Kidney epithelial cell (primary cell): ENCODE results near the gene RCAN2. TPM values are rescaled to one million over a fixed set of nuclear protein-coding genes. Genes with fewer than 3 reads are reported as not detected.

Experiments used
- DNase-seq: peaks from one replicate; pipeline ENCODE4 v3.0.0-alpha.2; 2010; ENCODE audit warnings: low read depth
- H3K27me3 ChIP-seq: 2 replicates; pipeline ENCODE4 v1.6.0; 2011; ENCODE audit warnings: low read length; ENCODE audit not compliant: control insufficient read depth, insufficient read depth
- H3K36me3 ChIP-seq: 2 replicates; pipeline ENCODE4 v1.5.1; 2011; ENCODE audit warnings: low read length; ENCODE audit not compliant: control insufficient read depth, insufficient read depth
- H3K4me3 ChIP-seq: 2 replicates; pipeline ENCODE4 v1.5.1; 2011; ENCODE audit warnings: low read depth, mild to moderate bottlenecking, control low read depth, low read length
- total RNA-seq: library from RNA; depleted of rRNA; stranded (reverse); fragments of >200 nt; gene quantifications from 2 replicates; pipeline ENCODE4 v1.2.3, GENCODE V29; 2015
- TF ChIP-seq, protein P1 (sequence below): IDR thresholded peaks from 2 replicates; pipeline ENCODE4 v1.5.1; 2011; ENCODE audit warnings: mild to moderate bottlenecking, moderate library complexity, low read length, control low read depth, inconsistent platforms; ENCODE audit not compliant: insufficient read depth, poor library complexity, severe bottlenecking

RCAN2 gene
- total RNA-seq, 1 donor from 2014 or later = 6.2 TPM

DNA sequence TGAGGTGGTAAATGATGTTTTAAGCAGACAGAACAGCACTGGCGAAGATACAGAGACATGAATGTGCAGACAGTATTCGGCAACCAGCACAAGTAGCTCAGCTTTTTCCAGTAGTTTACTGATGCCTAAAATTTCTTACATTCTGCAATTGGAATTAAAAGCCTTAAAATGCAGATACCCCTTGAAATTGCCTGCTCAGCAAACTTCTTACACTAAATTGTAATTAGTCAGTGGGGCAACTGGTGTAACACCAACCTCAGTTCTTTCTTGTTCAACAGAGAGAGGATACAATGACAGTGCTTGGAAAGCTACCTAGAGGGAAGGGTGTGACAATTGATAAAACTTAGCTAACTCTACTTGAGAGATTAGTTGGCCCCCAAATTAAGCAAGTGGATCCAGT is 199.4 kb downstream of the RCAN2 start:
- H3K27me3 ChIP-seq = no peaks in the 10 kb centered on the region

DNA sequence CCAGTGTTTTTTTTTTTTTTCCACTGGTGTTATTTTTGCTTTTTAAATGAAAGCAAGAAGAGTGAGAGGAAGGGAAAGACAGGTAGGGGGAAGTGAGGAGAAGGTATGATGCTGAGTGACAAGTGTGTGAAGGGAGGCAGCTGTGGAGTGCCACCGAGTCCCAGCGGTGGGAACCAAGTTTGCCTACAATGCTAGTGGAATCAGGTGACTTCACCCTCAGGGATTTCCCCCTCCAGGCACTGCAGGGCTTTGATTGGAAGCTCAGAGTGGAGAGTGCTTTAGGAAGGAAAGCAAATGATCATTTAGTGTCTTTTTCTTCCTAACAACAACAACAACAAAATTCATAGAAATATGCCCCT is 200.0 kb downstream of the RCAN2 start:
- Histone ChIP-seq H3K36me3 (no peaks in the 10 kb centered on the region), H3K4me3 (no peak overlapping the region), H3K27me3 (no peaks in the 10 kb centered on the region)
- TF ChIP-seq, protein P1, sequence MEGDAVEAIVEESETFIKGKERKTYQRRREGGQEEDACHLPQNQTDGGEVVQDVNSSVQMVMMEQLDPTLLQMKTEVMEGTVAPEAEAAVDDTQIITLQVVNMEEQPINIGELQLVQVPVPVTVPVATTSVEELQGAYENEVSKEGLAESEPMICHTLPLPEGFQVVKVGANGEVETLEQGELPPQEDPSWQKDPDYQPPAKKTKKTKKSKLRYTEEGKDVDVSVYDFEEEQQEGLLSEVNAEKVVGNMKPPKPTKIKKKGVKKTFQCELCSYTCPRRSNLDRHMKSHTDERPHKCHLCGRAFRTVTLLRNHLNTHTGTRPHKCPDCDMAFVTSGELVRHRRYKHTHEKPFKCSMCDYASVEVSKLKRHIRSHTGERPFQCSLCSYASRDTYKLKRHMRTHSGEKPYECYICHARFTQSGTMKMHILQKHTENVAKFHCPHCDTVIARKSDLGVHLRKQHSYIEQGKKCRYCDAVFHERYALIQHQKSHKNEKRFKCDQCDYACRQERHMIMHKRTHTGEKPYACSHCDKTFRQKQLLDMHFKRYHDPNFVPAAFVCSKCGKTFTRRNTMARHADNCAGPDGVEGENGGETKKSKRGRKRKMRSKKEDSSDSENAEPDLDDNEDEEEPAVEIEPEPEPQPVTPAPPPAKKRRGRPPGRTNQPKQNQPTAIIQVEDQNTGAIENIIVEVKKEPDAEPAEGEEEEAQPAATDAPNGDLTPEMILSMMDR = no peak
- DNase-seq = no peak

More for the DNA sequence above, 199.4 kb downstream of the RCAN2 start:
- TF ChIP-seq, protein P1 = no peak
- no peak for DNase-seq
- no peak overlapping the region for H3K4me3 ChIP-seq
- no peaks in the 10 kb centered on the region for H3K36me3 ChIP-seq

DNA sequence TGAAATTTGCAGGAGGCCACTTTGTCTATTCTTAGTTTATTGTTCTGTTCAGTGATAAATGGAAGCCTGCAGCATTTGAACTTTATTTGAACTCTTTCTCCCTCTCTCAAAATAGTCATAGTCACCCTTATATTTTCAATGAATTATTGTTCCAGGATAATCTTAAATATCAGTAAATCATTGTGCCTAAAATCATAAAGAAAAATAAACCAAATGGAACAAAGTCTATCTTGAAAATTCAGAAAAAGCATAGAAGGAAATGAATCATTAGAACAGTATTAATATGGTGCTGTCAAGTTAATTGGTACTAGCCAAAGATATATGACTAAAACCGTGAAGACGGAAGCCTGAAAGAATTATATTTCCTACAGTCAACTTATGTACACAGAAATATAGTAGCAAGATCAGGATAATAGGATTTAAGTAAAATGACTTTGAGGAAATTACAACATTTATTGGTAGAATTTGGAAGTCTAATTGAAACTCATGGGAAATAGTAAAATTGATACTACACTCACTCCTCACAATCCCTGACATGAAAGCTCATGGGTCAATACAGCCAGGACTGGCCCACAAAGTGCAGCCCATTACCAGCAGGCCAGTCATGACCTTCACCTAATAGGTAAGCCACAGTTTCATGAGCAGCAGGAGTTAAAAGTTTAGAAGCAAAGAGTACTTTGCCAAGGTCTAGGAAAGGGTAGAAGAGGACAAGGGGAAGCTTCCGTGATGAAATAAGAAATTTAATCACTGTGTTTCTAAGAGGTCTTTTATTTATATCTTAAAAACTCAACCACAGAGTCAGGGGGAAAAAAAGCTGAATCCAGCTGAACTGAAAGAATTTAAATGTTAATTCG is 200.6 kb downstream of the RCAN2 start:
- Histone ChIP-seq H3K4me3 (no peak overlapping the region), H3K36me3 (no peaks in the 10 kb centered on the region), H3K27me3 (no peaks in the 10 kb centered on the region)
- no peak for DNase-seq
- TF ChIP-seq, protein P1 = no peak

DNA sequence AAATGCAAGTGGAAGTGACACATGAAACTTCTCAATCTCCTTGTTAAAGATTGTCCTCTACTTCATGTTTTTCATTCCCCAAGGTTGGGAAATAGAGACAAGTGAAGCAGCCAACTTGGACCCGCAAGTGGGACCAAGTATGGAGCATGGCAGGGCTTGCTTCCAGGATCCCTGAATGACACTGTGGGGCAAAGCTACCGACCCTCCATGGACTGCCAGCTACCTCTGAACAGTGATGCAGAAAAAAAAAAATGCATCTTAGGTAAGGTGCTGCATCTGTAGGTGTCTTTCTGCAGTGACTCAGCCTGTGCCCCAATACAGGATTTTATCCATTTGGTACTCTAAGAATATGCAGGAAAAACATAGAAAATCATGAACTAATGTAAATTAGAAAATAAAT is 201.4 kb downstream of the RCAN2 start:
- no peaks in the 10 kb centered on the region for H3K36me3 ChIP-seq
- TF ChIP-seq, protein P1 = no peak
- no peaks in the 10 kb centered on the region for H3K27me3 ChIP-seq
- H3K4me3 ChIP-seq = no peak overlapping the region
- no peak for DNase-seq

DNA sequence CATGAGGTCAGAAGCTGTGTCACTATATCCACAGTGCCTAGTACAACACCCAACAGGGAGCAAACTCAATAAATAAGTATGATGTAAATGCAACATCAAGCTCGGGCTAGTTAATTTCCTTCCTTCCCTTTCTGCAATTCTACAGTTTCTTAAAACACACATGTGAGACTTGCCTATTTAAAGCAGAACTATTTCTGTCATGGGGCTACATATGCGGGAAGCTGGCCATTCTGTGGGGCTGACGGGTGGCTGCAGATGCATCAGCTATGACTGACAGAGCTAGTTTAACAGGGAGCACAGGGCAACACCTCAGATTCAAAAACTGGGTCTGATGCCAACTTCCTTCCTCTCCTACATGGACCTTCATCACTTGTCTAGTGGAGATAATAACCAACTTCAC is 202.4 kb downstream of the RCAN2 start:
- Histone ChIP-seq H3K27me3 (no peaks in the 10 kb centered on the region), H3K36me3 (no peaks in the 10 kb centered on the region), H3K4me3 (no peak overlapping the region)
- TF ChIP-seq, protein P1 = no peak
- no peak for DNase-seq

DNA sequence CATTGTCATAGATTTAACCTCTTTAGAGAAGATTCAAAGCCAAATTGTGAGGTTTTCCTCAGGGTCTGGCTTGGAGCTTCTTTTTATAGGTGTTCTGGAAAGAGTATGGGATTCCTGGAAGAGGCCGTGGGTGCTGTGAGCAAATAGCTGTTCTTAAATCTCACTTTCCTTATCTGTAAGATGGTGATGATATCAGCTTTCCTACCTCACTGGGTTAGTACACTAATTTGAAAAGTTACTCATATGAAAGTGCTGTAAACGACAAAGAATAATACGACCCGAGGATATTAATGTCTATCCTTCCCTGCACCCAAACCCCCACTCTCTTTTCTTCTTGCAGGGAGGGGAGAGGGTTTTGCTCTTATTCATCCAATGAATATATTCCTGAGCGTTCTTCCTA is 203.6 kb downstream of the RCAN2 start:
- no peak for DNase-seq
- TF ChIP-seq, protein P1 = no peak
- no peaks in the 10 kb centered on the region for H3K27me3 ChIP-seq
- no peaks in the 10 kb centered on the region for H3K36me3 ChIP-seq
- no peak overlapping the region for H3K4me3 ChIP-seq
